ENCODE data around the gene SLC66A2.

- TF ChIP-seq CTCF (IDR thresholded peaks at IDR 0.05 in 8 of 11, conservative IDR thresholded peaks at IDR 0.05 in 3 of 11) = no peak
- TF ChIP-seq POLR2A (IDR thresholded peaks at IDR 0.05) = no peak
These were observed 68.8 kb downstream of the SLC66A2 start for GRCh38 chr18:79882522-79883241.
